ENCODE data around the gene DLEC1. TPM values are rescaled to one million over a fixed set of nuclear protein-coding genes. Genes with fewer than 3 reads are reported as not detected.
"Not testable (repeated sequence)": the region's sequence is repeated elsewhere in the genome, so short reads cannot be mapped to it uniquely, and the experiment has no call there.

The DLEC1 gene
- total RNA-seq, 1 experiment from 2014 or later: not detected

DNA sequence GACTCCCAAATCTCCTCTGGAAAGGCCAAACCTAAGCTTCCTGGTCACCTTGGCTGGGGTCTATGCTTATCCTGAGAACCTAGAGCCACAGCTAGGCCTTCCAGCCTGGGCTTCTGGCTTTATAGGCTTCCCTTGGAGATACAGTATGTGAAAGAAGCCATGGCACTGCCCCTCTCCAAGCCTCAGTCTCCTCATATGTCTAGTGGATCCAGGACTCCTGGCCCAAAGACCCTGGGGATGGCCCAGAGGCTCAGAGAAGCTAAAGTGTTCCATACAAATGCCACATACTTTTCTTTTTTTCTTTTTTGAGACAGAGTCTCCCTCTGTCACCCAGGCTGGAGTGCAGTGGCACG, 89.3 kb downstream of the DLEC1 start:
- H3K4me3 ChIP-seq: no peak overlapping the region
- no peaks in the 10 kb centered on the region for H3K9me3 ChIP-seq
- H3K36me3 ChIP-seq: no peaks in the 10 kb centered on the region; the same call in 1 of the 2 replicates
- H3K27me3 ChIP-seq: no peaks in the 10 kb centered on the region
- DNase-seq: no peak

GRCh38 chr3:38129058-38129457, 90.0 kb downstream of the DLEC1 start:
- Histone ChIP-seq H3K36me3 (no peaks in the 10 kb centered on the region; the same call in 1 of the 2 replicates), H3K4me3 (no peak overlapping the region), H3K27me3 (no peaks in the 10 kb centered on the region), H3K9me3 (no peaks in the 10 kb centered on the region)
- no peak for DNase-seq

DNA sequence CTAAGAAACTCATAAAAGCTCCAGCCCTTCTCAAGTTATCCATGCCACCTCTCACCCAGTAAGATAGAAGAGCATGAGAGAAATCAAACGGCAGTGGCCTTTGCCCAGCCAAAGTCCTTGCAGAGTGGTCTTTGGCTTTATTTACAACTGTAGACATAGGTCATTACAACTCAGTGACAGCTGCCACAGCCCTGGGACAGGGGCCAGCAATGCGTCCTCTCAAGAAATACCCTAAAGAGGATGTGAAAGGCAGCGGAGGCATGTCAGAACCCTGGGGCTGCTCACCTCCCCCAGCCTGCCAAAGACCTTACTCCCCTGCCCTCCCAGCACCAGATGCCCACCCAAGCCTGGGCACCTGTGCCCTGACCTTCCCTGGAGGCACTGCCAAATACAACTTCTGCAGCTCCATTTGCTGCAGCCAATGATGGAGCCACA, 91.6 kb downstream of the DLEC1 start:
- Histone ChIP-seq H3K9me3 (no peaks in the 10 kb centered on the region), H3K36me3 (no peaks in the 10 kb centered on the region; the same call in 1 of the 2 replicates), H3K4me3 (no peak overlapping the region), H3K27me3 (no peaks in the 10 kb centered on the region)
- DNase-seq: no peak

- H3K27me3 ChIP-seq: no peaks in the 10 kb centered on the region
- no peaks in the 10 kb centered on the region for H3K9me3 ChIP-seq
- H3K36me3 ChIP-seq: no peaks in the 10 kb centered on the region; the same call in 1 of the 2 replicates
- no peak for DNase-seq
- no peak overlapping the region for H3K4me3 ChIP-seq
These were observed 92.8 kb downstream of the DLEC1 start for GRCh38 chr3:38131621-38132369.

DNA sequence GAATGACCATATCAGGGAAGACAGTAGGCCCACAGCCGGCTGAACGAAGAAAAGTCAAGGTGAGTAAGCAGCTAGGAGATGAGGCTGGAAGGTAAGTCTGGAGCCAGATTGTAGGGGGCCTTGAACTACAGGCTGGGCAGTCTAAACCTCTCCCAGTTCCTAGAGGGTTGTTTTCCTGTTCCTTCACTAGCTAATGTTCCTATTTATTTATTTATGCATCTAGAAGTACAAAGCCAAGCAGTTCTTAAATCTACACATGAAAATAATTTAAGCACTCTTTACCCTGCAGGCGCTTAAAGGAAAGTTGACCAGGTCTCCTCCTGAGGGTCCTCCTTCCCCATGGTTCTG, 94.2 kb downstream of the DLEC1 start:
- Histone ChIP-seq H3K9me3 (no peaks in the 10 kb centered on the region), H3K36me3 (no peaks in the 10 kb centered on the region; the same call in 1 of the 2 replicates), H3K4me3 (no peak overlapping the region), H3K27me3 (no peaks in the 10 kb centered on the region)
- DNase-seq: no peak

DNA sequence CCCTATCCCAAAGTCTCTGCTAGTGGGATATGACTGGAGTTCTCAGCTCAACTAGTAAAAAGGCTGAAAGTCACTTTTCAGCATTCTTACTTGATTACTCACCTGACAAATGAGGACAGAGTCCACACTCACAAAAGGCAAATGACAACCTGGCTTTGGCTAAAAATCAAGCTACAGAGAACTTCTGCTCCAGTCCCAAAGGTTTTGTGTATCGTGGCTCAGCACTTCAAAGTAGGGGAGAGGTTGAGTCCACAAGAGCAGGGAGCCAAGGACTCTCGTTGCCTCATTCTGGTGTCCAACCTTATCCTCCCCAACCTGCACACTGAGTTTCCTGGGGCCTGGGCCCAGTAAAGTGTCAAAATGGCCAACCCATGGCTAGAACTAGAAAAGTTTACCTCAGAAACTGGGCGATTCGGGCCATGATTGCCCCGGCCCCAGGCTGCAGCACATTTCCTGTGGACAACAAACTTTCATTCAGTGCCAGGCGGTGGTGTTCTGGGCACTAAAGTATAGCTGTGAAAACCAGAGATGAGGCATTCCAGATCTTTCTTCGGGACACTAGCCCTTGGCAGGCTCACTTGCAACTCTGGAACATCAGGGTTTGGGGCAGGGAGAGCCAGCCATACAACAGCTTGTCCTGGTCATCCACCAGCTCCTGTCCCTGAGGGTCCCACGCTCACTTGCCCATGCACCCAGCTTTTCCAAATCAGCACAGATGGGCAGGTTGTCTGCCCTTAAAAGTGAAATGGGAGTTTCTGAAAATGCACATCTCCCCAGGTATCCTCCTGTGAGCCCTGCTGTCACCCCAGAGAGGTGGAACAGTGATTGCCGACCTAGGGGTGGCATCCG, 94.8 kb downstream of the DLEC1 start:
- no peak for DNase-seq
- Histone ChIP-seq H3K4me3 (no peak overlapping the region), H3K36me3 (no peaks in the 10 kb centered on the region; the same call in 1 of the 2 replicates), H3K27me3 (no peaks in the 10 kb centered on the region), H3K9me3 (no peaks in the 10 kb centered on the region)

DNA sequence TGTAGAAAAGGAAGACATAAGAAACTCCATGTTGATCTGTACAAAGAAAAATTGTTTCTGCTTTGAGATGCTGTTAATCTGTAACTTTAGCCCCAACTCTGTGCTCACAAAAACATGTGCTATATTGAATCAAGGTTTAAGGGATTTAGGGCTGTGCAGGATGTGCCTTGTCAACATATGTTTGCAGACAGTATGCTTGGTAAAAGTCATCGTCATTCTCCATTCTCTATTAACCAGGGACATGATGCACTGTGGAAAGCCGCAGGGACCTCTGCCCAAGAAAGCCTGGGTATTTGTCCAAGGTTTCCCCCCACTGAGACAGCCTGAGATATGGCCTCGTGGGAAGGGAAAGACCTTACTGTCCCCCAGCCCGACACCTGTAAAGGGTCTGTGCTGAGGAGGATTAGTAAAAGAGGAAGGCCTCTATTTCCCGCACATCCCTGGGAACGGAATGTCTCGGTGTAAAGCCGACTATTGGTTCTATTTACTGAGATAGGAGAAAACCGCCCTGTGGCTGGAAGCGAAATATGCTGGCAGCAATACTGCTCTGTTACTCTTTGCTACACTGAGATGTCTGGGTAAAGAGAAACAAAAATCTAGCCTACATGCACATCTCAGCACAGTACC, 95.6 kb downstream of the DLEC1 start:
- H3K36me3 ChIP-seq, H3K27me3 ChIP-seq, DNase-seq, H3K9me3 ChIP-seq, H3K4me3 ChIP-seq: not testable (repeated sequence)

- H3K4me3 ChIP-seq: peak overlapping the region; percentile 68
- not testable (repeated sequence) for H3K9me3 ChIP-seq, H3K36me3 ChIP-seq, H3K27me3 ChIP-seq, DNase-seq
These were observed 96.7 kb downstream of the DLEC1 start for GRCh38 chr3:38135621-38136277.

DNA sequence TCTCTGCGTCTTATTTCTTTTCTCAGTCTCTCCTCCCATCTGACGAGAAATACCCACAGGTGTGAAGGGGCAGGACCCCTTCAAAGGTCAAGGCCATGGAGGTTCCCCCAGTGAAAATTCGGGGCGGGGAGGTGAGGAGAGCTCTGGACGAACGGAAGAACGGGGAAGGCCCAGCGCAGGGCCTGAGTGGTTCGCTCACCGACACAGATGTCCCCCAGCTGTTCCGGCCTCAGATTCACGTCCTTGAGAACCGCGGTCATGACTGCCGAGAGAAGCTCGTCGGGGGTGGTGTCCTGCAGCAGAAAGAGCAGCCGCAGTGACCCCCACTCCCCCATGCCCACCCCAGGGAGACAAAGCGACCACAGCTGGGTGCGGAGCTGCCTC, 97.4 kb downstream of the DLEC1 start:
- no peaks in the 10 kb centered on the region for H3K9me3 ChIP-seq
- no peaks in the 10 kb centered on the region; the same call in 1 of the 2 replicates for H3K36me3 ChIP-seq
- DNase-seq: no peak
- H3K27me3 ChIP-seq: no peaks in the 10 kb centered on the region
- peak overlapping the region; percentile 68 for H3K4me3 ChIP-seq

DNA sequence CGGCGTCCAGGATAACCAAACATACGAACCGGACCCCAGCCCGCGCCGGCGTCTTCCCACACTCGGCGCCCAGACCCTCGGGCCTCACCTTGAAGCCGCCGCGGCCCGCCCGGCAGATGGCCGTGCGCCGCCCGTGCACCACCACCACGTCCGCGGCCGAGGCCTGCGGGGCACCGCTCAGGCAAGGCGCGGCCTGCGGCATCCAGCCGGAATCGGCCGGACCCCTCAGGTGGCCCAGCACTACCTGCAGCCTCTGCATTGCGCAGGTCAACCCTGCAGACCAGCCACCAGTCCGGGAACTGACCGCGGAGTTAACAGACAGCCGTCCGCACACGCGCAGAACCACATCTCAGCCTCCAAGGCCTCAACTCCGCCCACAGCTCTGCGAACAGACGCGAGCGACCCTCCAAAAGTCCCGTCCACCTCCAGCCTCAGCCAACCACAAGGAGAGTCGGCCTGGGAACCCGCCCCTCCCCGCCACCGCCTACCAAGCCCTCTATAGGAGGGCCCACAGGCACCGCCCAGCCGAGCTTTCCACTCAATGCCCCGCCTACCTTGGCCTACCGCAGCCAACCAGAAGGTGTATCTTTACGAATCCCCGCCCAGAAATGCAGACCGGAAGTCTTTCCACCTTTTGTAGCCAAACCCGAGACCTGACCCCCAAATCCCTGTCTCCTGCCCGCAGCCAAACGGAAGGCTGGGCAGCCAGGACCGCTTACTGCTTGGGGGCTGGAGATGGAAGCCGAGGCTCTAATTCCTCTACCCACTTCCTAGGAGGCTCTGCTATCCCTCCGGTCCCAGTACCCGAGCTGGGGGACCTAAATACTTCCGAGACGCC, 98.0 kb downstream of the DLEC1 start, which contains the start of gene ACAA1:
Gene ACAA1, minus strand, starts transcription at position 351 of the 838 bp plus-strand sequence. Its CDS starts 92 bp downstream, at position 259.
- Histone ChIP-seq H3K9me3 (no peaks in the 10 kb centered on the region), H3K27me3 (no peaks in the 10 kb centered on the region), H3K36me3 (no peaks in the 10 kb centered on the region; the same call in 1 of the 2 replicates), H3K4me3 (peak within 1 kb of the TSS; percentile 68)
- DNase-seq: peak; percentile 98

- no peak for DNase-seq
- Histone ChIP-seq H3K36me3 (no peaks in the 10 kb centered on the region; the same call in 1 of the 2 replicates), H3K4me3 (peak overlapping the region; percentile 68), H3K9me3 (no peaks in the 10 kb centered on the region), H3K27me3 (no peaks in the 10 kb centered on the region)
These were observed 98.8 kb downstream of the DLEC1 start for GRCh38 chr3:38137615-38138348.

GRCh38 chr3:38138349-38139190, 99.6 kb downstream of the DLEC1 start, which contains the start of gene MYD88:
Gene MYD88, plus strand, starts transcription at chr3:38138661. Its CDS starts 40 bp downstream, at chr3:38138701.
- Histone ChIP-seq H3K4me3 (peak within 1 kb of the TSS; percentile 68), H3K9me3 (no peaks in the 10 kb centered on the region), H3K27me3 (no peaks in the 10 kb centered on the region), H3K36me3 (no peaks in the 10 kb centered on the region; the same call in 1 of the 2 replicates)
- peak; percentile 68 for DNase-seq

- no peak for DNase-seq
- H3K9me3 ChIP-seq: no peaks in the 10 kb centered on the region
- no peaks in the 10 kb centered on the region for H3K27me3 ChIP-seq
- peak overlapping the region; percentile 68 for H3K4me3 ChIP-seq
- no peaks in the 10 kb centered on the region; the same call in 1 of the 2 replicates for H3K36me3 ChIP-seq
These were observed 100.2 kb downstream of the DLEC1 start for GRCh38 chr3:38139191-38139590.

DNA sequence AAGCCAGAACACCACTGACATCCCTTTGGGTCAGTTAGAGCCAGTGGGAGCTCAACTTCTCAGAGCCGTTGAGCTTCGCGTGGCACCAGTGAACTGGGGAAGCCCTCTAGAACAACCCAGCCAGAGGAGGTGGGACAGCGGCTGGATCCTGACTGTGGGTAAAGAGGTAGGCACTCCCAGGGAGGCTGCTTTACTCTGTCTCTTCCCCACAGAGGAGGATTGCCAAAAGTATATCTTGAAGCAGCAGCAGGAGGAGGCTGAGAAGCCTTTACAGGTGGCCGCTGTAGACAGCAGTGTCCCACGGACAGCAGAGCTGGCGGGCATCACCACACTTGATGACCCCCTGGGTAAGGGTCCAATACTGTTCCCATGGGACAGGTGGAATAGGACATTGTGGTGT, 100.6 kb downstream of the DLEC1 start:
- no peak for DNase-seq
- Histone ChIP-seq H3K9me3 (no peaks in the 10 kb centered on the region), H3K27me3 (no peaks in the 10 kb centered on the region), H3K36me3 (no peaks in the 10 kb centered on the region), H3K4me3 (no peak overlapping the region)

Data from MG63 (cell line).